ENCODE data around the gene RIPOR2.

The RIPOR2 gene

DNA sequence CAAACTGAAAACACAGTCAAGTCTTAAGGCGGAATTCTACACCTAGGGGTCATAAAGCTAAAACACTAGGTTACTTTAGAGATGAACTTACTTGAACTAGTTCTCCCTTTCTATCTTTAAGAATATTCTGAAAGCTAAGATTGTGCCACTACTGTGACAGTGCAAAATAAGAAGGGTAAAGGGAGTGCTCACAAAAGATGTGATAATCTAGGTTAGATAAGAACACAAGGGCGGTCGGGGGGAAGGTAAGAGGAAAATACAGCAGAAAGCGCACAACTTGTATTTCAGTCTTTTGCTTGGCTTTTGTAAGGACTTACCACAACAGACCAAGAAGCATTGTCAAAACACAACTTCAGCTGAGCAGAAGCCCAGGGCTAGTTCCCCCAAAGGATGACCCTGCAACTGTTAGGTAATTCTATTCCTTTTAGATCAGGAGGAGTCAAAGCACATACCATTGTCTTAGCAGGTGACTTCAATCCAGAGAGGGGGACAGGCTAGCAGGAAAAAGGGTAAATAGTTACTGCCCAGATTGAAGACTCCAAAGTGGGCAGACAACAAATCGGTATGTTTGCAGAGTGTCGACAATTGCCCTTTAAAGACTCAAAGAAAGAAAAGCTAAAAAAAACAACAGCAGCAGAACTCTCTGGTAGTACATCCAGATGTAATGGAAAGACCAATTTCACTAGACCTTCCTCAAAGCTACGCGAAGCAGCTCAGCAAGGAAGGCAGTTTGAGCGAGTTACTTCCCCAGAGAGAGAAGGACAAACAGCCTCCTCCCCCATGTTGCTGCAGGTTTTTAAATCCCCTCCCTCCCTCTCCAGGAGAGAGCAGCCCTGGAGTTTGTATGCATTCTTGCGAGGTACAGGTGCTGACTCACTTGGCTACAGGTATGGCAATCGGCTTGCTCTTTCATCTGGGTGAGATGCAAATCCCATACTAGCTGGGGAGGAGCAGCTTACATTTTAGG is 59.0 kb downstream of the RIPOR2 start:
- Mint-ChIP-seq H3K36me3 (ENCODE audit: low read depth) (no peaks in the 10 kb centered on the region), H3K9me3 (no peaks in the 10 kb centered on the region), H3K4me1 (peaks cover 24% of the 10 kb centered on the region), H3K27me3 (ENCODE audit: low read depth) (peaks cover 4% of the 10 kb centered on the region), H3K4me3 (no peak overlapping the region), H3K27ac (no peak overlapping the region)
- TF ChIP-seq, protein P1, sequence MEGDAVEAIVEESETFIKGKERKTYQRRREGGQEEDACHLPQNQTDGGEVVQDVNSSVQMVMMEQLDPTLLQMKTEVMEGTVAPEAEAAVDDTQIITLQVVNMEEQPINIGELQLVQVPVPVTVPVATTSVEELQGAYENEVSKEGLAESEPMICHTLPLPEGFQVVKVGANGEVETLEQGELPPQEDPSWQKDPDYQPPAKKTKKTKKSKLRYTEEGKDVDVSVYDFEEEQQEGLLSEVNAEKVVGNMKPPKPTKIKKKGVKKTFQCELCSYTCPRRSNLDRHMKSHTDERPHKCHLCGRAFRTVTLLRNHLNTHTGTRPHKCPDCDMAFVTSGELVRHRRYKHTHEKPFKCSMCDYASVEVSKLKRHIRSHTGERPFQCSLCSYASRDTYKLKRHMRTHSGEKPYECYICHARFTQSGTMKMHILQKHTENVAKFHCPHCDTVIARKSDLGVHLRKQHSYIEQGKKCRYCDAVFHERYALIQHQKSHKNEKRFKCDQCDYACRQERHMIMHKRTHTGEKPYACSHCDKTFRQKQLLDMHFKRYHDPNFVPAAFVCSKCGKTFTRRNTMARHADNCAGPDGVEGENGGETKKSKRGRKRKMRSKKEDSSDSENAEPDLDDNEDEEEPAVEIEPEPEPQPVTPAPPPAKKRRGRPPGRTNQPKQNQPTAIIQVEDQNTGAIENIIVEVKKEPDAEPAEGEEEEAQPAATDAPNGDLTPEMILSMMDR (IDR thresholded peaks at IDR 0.05; ENCODE audit: unreplicated experiment in 3 of 3): no peak

DNA sequence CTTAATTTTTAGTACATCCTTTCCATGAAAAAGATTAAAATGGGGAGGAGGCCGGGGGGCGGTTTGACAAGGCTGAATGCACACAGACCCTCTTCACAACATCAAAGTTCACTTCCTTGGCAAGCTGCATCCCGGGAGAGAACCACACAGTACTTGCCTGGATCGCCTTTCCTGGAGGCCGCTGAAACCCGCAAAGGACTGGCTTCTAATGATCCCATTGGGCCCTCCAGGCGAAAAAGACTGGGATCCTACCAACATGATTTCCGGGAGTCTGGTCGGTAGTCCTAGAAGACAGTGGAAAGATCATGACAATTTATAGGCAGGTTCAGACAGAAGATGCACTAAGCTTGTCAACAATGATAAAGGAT is 60.2 kb downstream of the RIPOR2 start:
- TF ChIP-seq, protein P1 (IDR thresholded peaks at IDR 0.05; ENCODE audit: unreplicated experiment in 3 of 3): no peak
- peak overlapping the region; percentile 34 to 62 (median 53) for H3K27ac Mint-ChIP-seq
- peaks cover 24% of the 10 kb centered on the region for H3K4me1 Mint-ChIP-seq
- H3K27me3 Mint-ChIP-seq (ENCODE audit: low read depth): peaks cover 4% of the 10 kb centered on the region
- no peaks in the 10 kb centered on the region for H3K36me3 Mint-ChIP-seq (ENCODE audit: low read depth)
- H3K9me3 Mint-ChIP-seq: no peaks in the 10 kb centered on the region
- no peak overlapping the region for H3K4me3 Mint-ChIP-seq

DNA sequence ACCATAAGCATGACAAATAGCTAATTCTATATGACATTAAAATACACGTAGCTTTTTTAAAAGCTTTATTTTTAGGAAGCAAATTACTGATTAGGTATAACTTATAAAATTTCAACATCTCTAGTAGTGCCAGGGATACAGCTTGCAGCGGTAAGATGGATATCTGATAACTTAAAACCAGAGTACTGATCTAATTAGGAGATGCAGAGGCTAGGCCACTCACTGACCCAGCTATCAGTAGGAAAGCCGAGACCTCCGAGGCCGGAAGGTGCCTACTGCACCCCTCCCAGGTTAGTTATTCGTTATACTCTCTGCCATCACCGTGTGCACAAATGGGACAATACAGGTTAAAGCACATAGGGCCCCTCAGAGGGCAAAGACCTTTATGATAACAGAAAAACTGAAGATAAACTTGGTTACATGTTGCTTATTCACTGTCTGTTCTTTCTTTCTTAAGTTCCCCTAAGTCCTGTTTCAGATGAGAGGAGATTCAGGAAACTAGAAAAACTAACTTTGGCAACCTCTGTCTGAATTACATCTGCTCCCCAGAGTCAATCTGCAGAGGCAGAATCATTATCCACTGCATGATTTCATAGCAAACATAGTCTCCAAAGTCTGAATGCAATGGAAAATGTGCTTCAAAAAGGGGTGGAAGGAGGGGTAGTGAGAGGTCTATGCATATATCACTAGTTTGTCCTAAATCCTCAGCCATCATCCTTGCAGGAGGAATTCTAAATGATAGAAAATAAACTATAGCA is 60.8 kb downstream of the RIPOR2 start:
- no peak overlapping the region for H3K4me3 Mint-ChIP-seq
- H3K36me3 Mint-ChIP-seq (ENCODE audit: low read depth): no peaks in the 10 kb centered on the region
- H3K27ac Mint-ChIP-seq: peak overlapping the region; percentile 34 to 62 (median 53)
- no peaks in the 10 kb centered on the region for H3K9me3 Mint-ChIP-seq
- H3K27me3 Mint-ChIP-seq (ENCODE audit: low read depth): peaks cover 4% of the 10 kb centered on the region
- H3K4me1 Mint-ChIP-seq: peaks cover 24% of the 10 kb centered on the region
- TF ChIP-seq, protein P1 (IDR thresholded peaks at IDR 0.05; ENCODE audit: unreplicated experiment in 3 of 3): no peak

DNA sequence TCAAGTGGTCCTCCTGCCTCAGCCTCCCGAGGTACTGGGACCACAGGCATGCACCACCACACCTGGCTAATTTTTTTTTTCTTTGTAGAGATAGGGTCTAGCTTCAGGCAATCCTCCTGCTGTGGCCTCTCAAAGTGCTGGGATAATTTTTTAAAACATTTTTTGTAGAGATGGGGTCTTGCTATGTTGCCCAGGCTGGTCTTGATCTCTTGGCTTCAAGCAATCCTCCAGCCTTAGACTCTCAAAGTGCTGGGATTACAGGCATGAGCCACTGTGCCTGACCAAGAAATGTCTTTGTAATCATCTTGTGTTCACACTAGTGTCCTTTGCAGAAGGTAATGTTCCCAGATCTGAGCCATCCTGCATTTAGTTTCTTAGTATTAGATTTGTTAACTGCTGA is 61.6 kb downstream of the RIPOR2 start:
- peaks cover 24% of the 10 kb centered on the region for H3K4me1 Mint-ChIP-seq
- no peaks in the 10 kb centered on the region for H3K9me3 Mint-ChIP-seq
- no peaks in the 10 kb centered on the region for H3K36me3 Mint-ChIP-seq (ENCODE audit: low read depth)
- TF ChIP-seq, protein P1 (IDR thresholded peaks at IDR 0.05; ENCODE audit: unreplicated experiment in 3 of 3): no peak
- H3K4me3 Mint-ChIP-seq: no peak overlapping the region
- H3K27me3 Mint-ChIP-seq (ENCODE audit: low read depth): peaks cover 4% of the 10 kb centered on the region
- H3K27ac Mint-ChIP-seq: peak overlapping the region in 1 of 3 experiments; percentile 62

DNA sequence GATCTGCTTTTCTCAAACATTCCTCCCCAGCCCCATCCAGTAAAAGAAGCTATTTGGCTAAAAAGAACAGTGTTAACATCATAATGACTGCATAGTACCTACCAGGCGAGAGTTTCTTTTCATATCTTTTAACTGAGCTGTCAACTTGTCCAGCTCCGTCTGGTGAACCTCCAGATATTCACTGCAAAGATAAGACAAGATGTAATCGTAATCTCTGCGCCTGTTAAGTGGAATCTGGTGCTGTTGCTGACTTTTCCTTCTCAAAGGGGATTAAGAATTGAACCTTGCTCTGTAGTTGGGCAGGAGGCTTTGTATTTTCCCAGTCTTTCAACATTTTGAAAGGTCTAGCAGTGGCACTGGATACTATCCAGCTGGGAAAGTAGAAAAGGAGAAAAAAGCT is 63.0 kb downstream of the RIPOR2 start:
- no peaks in the 10 kb centered on the region for H3K9me3 Mint-ChIP-seq
- no peak overlapping the region for H3K4me3 Mint-ChIP-seq
- H3K27ac Mint-ChIP-seq: no peak overlapping the region
- TF ChIP-seq, protein P1 (IDR thresholded peaks at IDR 0.05; ENCODE audit: unreplicated experiment in 3 of 3): no peak
- peaks cover 4% of the 10 kb centered on the region for H3K27me3 Mint-ChIP-seq (ENCODE audit: low read depth)
- peaks cover 3% of the 10 kb centered on the region for H3K36me3 Mint-ChIP-seq (ENCODE audit: low read depth)
- H3K4me1 Mint-ChIP-seq: peaks cover 24% of the 10 kb centered on the region

All from nephron (organoid).